ENCODE results near the gene UQCC5. TPM values are rescaled to one million over a fixed set of nuclear protein-coding genes. Genes with fewer than 3 reads are reported as not detected.

UQCC5 gene
- total RNA-seq, result 35.5 and 81.3 TPM in 2 replicates

GRCh38 chr3:52536369-52537164 is at the start of gene UQCC5:
Gene UQCC5, plus strand, starts transcription at chr3:52536605. Its CDS starts 151 bp downstream, at chr3:52536756.

GRCh38 chr3:52494886-52495495 is 41.4 kb upstream of the UQCC5 start, which contains the start of gene STAB1:
Gene STAB1, plus strand, starts transcription at chr3:52495338. Its CDS starts 76 bp downstream, at chr3:52495414.

DNA sequence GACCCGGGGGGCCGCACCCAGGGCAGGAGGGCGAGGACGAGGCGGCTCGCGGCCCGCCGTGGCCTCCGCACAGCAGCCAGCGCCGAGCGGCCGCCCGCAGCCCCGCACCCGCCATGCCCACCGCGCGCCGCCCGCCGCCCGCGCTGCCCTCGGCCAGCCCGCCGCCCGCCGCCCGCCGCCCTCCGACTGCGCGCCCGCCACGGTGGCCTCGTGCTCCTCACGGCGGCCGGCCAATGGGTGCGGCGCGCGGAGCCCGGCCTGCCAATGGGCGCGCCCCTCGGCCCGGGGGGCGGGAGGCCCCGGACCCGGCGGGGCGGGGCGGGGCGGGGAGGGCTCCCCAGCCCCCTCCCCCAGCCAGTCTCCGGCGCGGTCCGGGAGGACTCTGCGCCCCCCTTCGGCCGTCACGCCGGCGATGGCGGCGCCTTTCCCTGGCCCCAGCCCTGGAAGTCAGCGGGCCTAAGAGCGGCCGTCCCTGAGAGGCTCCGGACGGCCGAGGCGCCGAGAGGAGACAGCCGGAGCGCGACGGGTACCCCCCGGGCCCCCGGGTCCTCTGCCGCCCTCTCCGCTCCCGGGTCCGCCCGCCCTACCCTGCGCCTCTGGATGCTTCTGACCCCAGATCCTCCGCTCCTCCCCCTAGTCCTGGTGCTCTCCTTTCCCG is 2.7 kb upstream of the UQCC5 start, which contains the start of gene NT5DC2:
Gene NT5DC2 (minus strand): TSS at position 235 of the 658 bp plus-strand sequence. CDS start 120 bp downstream, at position 115.

Other genes starting within 250 kb of the UQCC5 start
- 5.6 and 11.1 TPM in 2 replicates for gene GLYCTK, start 248.8 kb upstream of the UQCC5 start, total RNA-seq
- gene DNAH1, start 220.3 kb upstream of the UQCC5 start, total RNA-seq, result 1.2 and 5.0 TPM in 2 replicates
- 44.8 and 57.6 TPM in 2 replicates for gene BAP1, start 126.6 kb upstream of the UQCC5 start, total RNA-seq
- 1.5 and 5.3 TPM in 2 replicates for gene PHF7, start 125.9 kb upstream of the UQCC5 start, total RNA-seq
- gene SEMA3G, start 91.5 kb upstream of the UQCC5 start, total RNA-seq, result 1.0 TPM in 1 of 2 replicates, not detected in the other
- gene TNNC1, start 82.6 kb upstream of the UQCC5 start, total RNA-seq, result 1.2 and 30.3 TPM in 2 replicates
- 43.8 and 45.9 TPM in 2 replicates for gene NISCH, start 81.0 kb upstream of the UQCC5 start, total RNA-seq
- 0.47 and 1.4 TPM in 2 replicates for gene STAB1, start 41.3 kb upstream of the UQCC5 start, total RNA-seq
- 158 and 169 TPM in 2 replicates for gene NT5DC2, start 2.7 kb upstream of the UQCC5 start, total RNA-seq
- 19.0 and 37.4 TPM in 2 replicates for gene PBRM1, start 149.3 kb downstream of the UQCC5 start, total RNA-seq
- 68.4 and 70.4 TPM in 2 replicates for gene GNL3, start 149.4 kb downstream of the UQCC5 start, total RNA-seq
- 98.6 and 99.8 TPM in 2 replicates for gene GLT8D1, start 169.2 kb downstream of the UQCC5 start, total RNA-seq
- gene SPCS1, start 169.5 kb downstream of the UQCC5 start, total RNA-seq, result 138 and 162 TPM in 2 replicates
- gene NEK4, start 234.3 kb downstream of the UQCC5 start, total RNA-seq, result 5.9 and 6.3 TPM in 2 replicates
- not detected in 2 replicates for gene ITIH1, start 241.0 kb downstream of the UQCC5 start, total RNA-seq